Placental pericyte (primary cell): ENCODE measurements around the gene HBG1. TPM values are rescaled to one million over a fixed set of nuclear protein-coding genes. Genes with fewer than 3 reads are reported as not detected.

ENCODE experiments used
- total RNA-seq: library from RNA; depleted of rRNA; stranded (reverse); fragments of >200 nt; gene quantifications from 2 replicates; pipeline ENCODE4 v1.2.3, GENCODE V29; 2012

Gene HBG1
- not detected in 2 replicates for total RNA-seq

GRCh38 chr11:5249807-5250396 is at the start of gene HBG1:
Gene HBG1, minus strand, starts transcription at chr11:5249857. Its CDS starts 53 bp downstream, at chr11:5249804.

GRCh38 chr11:5269715-5270147 is 20.1 kb upstream of the HBG1 start, which contains the start of gene HBE1:
Gene HBE1, minus strand, starts transcription at chr11:5269945. Its CDS starts 55 bp downstream, at chr11:5269890.

GRCh38 chr11:5254646-5255413 is 5.2 kb upstream of the HBG1 start, which contains the start of gene HBG2:
Gene HBG2, minus strand, starts transcription at chr11:5254781. Its CDS starts 53 bp downstream, at chr11:5254728.

GRCh38 chr11:5234381-5234834 is 15.2 kb downstream of the HBG1 start, which contains the start of gene HBD:
Gene HBD, minus strand, starts transcription at chr11:5234483. Its CDS starts 50 bp downstream, at chr11:5234433.

GRCh38 chr11:5226732-5227310 is 22.8 kb downstream of the HBG1 start, which contains the start of gene HBB:
Gene HBB, minus strand, starts transcription at chr11:5227071. Its CDS starts 50 bp downstream, at chr11:5227021.

GRCh38 chr11:5200582-5200981 is 49.1 kb downstream of the HBG1 start, which contains the start of gene OR51V1:
Gene OR51V1, minus strand, starts transcription at chr11:5200682. Its CDS starts 0 bp downstream, at chr11:5200682.

Other genes with a start within 250 kb of the HBG1 start
- not detected in 2 replicates for gene OR52J3, start 203.3 kb downstream of the HBG1 start, total RNA-seq
- not detected in 2 replicates for gene OR52E2, start 190.2 kb downstream of the HBG1 start, total RNA-seq
- not detected in 2 replicates for gene OR52E1, start 180.3 kb downstream of the HBG1 start, total RNA-seq
- gene OR52A5, start 111.5 kb downstream of the HBG1 start, total RNA-seq = not detected in 2 replicates
- not detected in 2 replicates for gene OR52A1, start 95.1 kb downstream of the HBG1 start, total RNA-seq
- not detected in 2 replicates for gene OR51V1, start 49.2 kb downstream of the HBG1 start, total RNA-seq
- not detected in 2 replicates for gene HBB, start 22.8 kb downstream of the HBG1 start, total RNA-seq
- not detected in 2 replicates for gene HBD, start 15.4 kb downstream of the HBG1 start, total RNA-seq
- not detected in 2 replicates for gene HBG2, start 4.9 kb upstream of the HBG1 start, total RNA-seq
- not detected in 2 replicates for gene HBE1, start 20.1 kb upstream of the HBG1 start, total RNA-seq
- gene OR51B4, start 52.1 kb upstream of the HBG1 start, total RNA-seq = not detected in 2 replicates
- not detected in 2 replicates for gene OR51B2, start 74.4 kb upstream of the HBG1 start, total RNA-seq
- gene OR51B5, start 93.7 kb upstream of the HBG1 start, total RNA-seq = 0.57 TPM in 1 of 2 replicates, not detected in the other
- gene OR51B6, start 101.7 kb upstream of the HBG1 start, total RNA-seq = not detected in 2 replicates
- gene OR51M1, start 134.0 kb upstream of the HBG1 start, total RNA-seq = not detected in 2 replicates
- gene OR51Q1, start 172.3 kb upstream of the HBG1 start, total RNA-seq = not detected in 2 replicates
- gene OR51I1, start 191.7 kb upstream of the HBG1 start, total RNA-seq = not detected in 2 replicates
- not detected in 2 replicates for gene OR51I2, start 199.5 kb upstream of the HBG1 start, total RNA-seq
- not detected in 2 replicates for gene OR52D1, start 238.8 kb upstream of the HBG1 start, total RNA-seq